Gastroesophageal sphincter (tissue), 4 donors: ENCODE data around the gene ATF7IP2. TPM values are rescaled to one million over a fixed set of nuclear protein-coding genes. Genes with fewer than 3 reads are reported as not detected.
"Not testable (repeated sequence)": the region's sequence is repeated elsewhere in the genome, so short reads cannot be mapped to it uniquely, and the experiment has no call there.

Source experiments
- ATAC-seq: fragments of 150-250 bp; one replicate; pipeline ENCODE4 v1.9.1; 2016; ENCODE audit warnings: mild to moderate bottlenecking, moderate library complexity
- H3K27ac ChIP-seq, 4 donors: fragments of 200-600 bp; sonication (generic) in 3 of 4; 1 replicate in 3 of 4; 2 replicates in 1 of 4; pipeline ENCODE4 v1.5.1; 2016 to 2019
- H3K27me3 ChIP-seq: fragments of 200-600 bp; sonication (generic); one replicate; pipeline ENCODE4 v1.5.1; 2019
- H3K36me3 ChIP-seq, 2 donors: fragments of 200-600 bp; sonication (generic); one replicate each; pipeline ENCODE4 v1.5.1; 2019; ENCODE audit warnings: control low read depth in 1 of 2
- H3K4me1 ChIP-seq, 3 donors: fragments of 200-600 bp; sonication (generic); 1 replicate in 2 of 3; 2 replicates in 1 of 3; pipeline ENCODE4 v1.5.1; 2016 to 2019; ENCODE audit warnings: control low read depth in 2 of 3
- H3K4me3 ChIP-seq, 2 donors: fragments of 200-600 bp; sonication (generic); one replicate each; pipeline ENCODE4 v1.5.1; 2019; ENCODE audit warnings: mild to moderate bottlenecking in 1 of 2, moderate library complexity in 1 of 2
- H3K9me3 ChIP-seq, 3 donors: fragments of 200-600 bp; sonication (generic); one replicate each; pipeline ENCODE4 v1.5.1; 2017 to 2019; ENCODE audit warnings: control low read depth in 2 of 3
- CTCF ChIP-seq, 4 experiments: fragments of 200-600 bp in 2 of 4; fragments of 450-650 bp in 2 of 4; sonication (generic) in 1 of 4; IDR thresholded peaks; one replicate each; pipeline ENCODE4 v1.5.1; 2017 to 2019; ENCODE audit warnings: antibody characterized with exemption in 4 of 4, mild to moderate bottlenecking in 2 of 4, moderate library complexity in 2 of 4
- EP300 ChIP-seq: sonication (generic); formaldehyde crosslinking; IDR thresholded peaks from one replicate; pipeline ENCODE4 v1.6.1; 2017; ENCODE audit warnings: antibody characterized with exemption, mild to moderate bottlenecking
- POLR2A ChIP-seq, 2 donors: fragments of 450-650 bp; IDR thresholded peaks; one replicate each; pipeline ENCODE4 v1.6.1; 2017; ENCODE audit warnings: antibody characterized with exemption in 2 of 2, mild to moderate bottlenecking in 2 of 2, moderate library complexity in 1 of 2
- POLR2AphosphoS5 ChIP-seq: sonication (generic); formaldehyde crosslinking; IDR thresholded peaks from one replicate; pipeline ENCODE4 v1.6.1; 2017; ENCODE audit warnings: antibody characterized with exemption
- WGBS, 2 donors: methylation state at CpG; one replicate each; pipeline ENCODE4 v1.1.5; 2018; ENCODE audit warnings: low coverage in 1 of 2; 5-methylcytosine and 5-hydroxymethylcytosine counted together
- total RNA-seq, 4 donors: library from RNA; depleted of rRNA; stranded (reverse); fragments of >200 nt; gene quantifications; one replicate each; pipeline ENCODE4 v1.1.0, GENCODE V29; 2016

ATF7IP2 gene
- total RNA-seq, 4 donors from 2014 or later, result 4.6 to 11.2 (median 7.2) TPM

- ATAC-seq, result no peak
- TF ChIP-seq POLR2AphosphoS5 (no peak), CTCF (IDR thresholded peaks at IDR 0.05) (no peak), EP300 (no peak), POLR2A (IDR thresholded peaks at IDR 0.05) (no peak)
- WGBS, 2 donors, result 52 to 66% methylated on average over 3 to 9 of the region's 9 CpGs
- H3K9me3 ChIP-seq, result no peaks in the 10 kb centered on the region
- H3K27me3 ChIP-seq, result peaks cover 28% of the 10 kb centered on the region
- H3K4me3 ChIP-seq, result no peak overlapping the region
- H3K27ac ChIP-seq, result no peak overlapping the region
- no peaks in the 10 kb centered on the region for H3K36me3 ChIP-seq
- no peaks in the 10 kb centered on the region for H3K4me1 ChIP-seq
These were observed 23.6 kb upstream of the ATF7IP2 start for GRCh38 chr16:10362077-10362863.

GRCh38 chr16:10362864-10363197, 23.0 kb upstream of the ATF7IP2 start:
- not testable (repeated sequence) for H3K9me3 ChIP-seq, H3K4me1 ChIP-seq, H3K4me3 ChIP-seq, H3K27ac ChIP-seq, H3K36me3 ChIP-seq, ATAC-seq
- 70 to 100% methylated on average over 1 to 3 of the region's 4 CpGs for WGBS, 2 donors
- peaks cover 28% of the 10 kb centered on the region for H3K27me3 ChIP-seq

GRCh38 chr16:10366619-10367018, 19.2 kb upstream of the ATF7IP2 start:
- not testable (repeated sequence) for H3K27ac ChIP-seq, H3K4me3 ChIP-seq, H3K4me1 ChIP-seq, H3K36me3 ChIP-seq, ATAC-seq, H3K9me3 ChIP-seq
- peaks cover 14% of the 10 kb centered on the region for H3K27me3 ChIP-seq
- 88 to 97% methylated on average over 1 to 6 of the region's 8 CpGs for WGBS, 2 donors

DNA sequence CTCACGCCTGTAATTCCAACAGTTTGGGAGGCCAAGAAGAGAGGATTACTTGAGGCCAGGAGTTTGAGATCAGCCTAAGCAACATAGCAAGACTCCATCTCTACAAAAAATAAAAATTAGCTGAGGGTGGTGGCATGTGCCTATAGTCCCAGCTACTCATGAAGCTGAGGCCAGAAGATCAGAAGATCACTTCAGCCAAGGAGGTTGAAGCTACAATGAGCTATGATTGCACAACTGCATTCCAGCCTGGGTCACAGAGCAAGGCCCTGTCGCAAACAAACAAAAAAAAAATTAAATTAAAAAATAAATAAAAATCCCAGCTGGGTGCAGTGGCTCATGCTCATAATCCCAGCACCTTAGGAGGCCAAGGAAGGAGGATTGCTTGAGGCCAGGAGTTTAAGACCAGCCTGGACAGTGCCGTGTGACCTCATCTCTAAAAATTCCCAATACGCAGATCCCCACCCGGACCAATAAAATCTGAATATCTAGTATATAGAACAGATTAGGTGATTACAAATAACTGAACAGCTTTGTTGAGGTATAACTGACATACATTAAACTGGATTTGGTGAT, 18.2 kb upstream of the ATF7IP2 start:
- Histone ChIP-seq H3K9me3 (peaks cover 0 to 9% (median 0%) of the 10 kb centered on the region in 3 donors), H3K4me3 (no peak overlapping the region), H3K27ac (no peak overlapping the region), H3K36me3 (no peaks in the 10 kb centered on the region), H3K27me3 (peaks cover 8% of the 10 kb centered on the region), H3K4me1 (no peaks in the 10 kb centered on the region)
- 75 to 87% methylated on average over 3 to 5 of the region's 5 CpGs for WGBS, 2 donors
- TF ChIP-seq POLR2AphosphoS5 (no peak), CTCF (IDR thresholded peaks at IDR 0.05) (no peak), EP300 (no peak), POLR2A (IDR thresholded peaks at IDR 0.05) (no peak)
- ATAC-seq, result no peak

DNA sequence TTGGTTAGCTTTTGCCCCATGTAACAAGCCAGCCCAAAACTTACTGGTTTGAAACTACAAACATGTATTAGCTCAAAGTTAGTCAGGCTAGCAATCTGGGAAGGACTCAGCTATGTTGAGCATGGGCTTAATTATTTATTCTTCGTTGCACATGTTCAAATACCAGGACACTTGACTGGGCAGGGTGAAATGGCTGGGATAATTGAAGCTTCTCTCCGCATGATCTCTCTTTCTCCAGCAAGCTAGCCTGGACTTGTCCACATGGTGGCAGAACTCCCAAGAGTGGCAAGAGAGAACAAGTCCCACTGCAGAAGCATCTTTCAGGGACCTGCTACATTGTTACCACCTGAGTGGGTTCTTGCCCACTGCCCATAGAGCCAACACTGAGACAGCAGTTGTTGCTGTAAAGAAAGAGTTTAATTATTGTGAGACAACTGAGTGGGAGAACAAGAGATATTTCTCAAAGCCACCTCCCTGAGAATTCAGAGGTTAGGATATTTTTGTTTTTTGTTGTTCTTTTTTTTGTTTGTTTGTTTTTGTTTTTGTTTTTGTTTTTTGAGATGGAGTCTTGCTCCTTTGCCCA, 16.8 kb upstream of the ATF7IP2 start:
- no peak for TF ChIP-seq EP300
- no peak for TF ChIP-seq POLR2A (IDR thresholded peaks at IDR 0.05)
- no peak for TF ChIP-seq CTCF (IDR thresholded peaks at IDR 0.05)
- no peak for TF ChIP-seq POLR2AphosphoS5
- ATAC-seq, result no peak
- no peaks in the 10 kb centered on the region for H3K36me3 ChIP-seq
- H3K27ac ChIP-seq, result no peak overlapping the region
- WGBS, 2 donors, result 83% methylated on average over 1 of the region's 2 CpGs; no CpG with 5 or more reads in 1 of the 2 donors
- H3K4me3 ChIP-seq, result no peak overlapping the region
- H3K27me3 ChIP-seq, result peaks cover under 1% of the 10 kb centered on the region
- peaks cover 0 to 9% (median 0%) of the 10 kb centered on the region in 3 donors for H3K9me3 ChIP-seq
- no peaks in the 10 kb centered on the region for H3K4me1 ChIP-seq
